GM10847 (cell line): ENCODE results near the gene SIAH2.

Source experiments
- POLR2A ChIP-seq: IDR thresholded peaks from 2 replicates; pipeline ENCODE4 v1.6.1; 2011; ENCODE audit not compliant: insufficient read length; ENCODE audit errors: extremely low read depth

SIAH2 gene

GRCh38 chr3:150745832-150746231 is 17.1 kb downstream of the SIAH2 start:
- no peak for TF ChIP-seq POLR2A

GRCh38 chr3:150744919-150745211 is 18.1 kb downstream of the SIAH2 start:
- no peak for TF ChIP-seq POLR2A

- TF ChIP-seq POLR2A = no peak
These were observed 18.7 kb downstream of the SIAH2 start for GRCh38 chr3:150744041-150744918.

GRCh38 chr3:150743508-150743907 is 19.5 kb downstream of the SIAH2 start:
- no peak for TF ChIP-seq POLR2A

- TF ChIP-seq POLR2A = no peak
These were observed 20.3 kb downstream of the SIAH2 start for GRCh38 chr3:150742679-150743078.

GRCh38 chr3:150742141-150742523 is 20.8 kb downstream of the SIAH2 start:
- TF ChIP-seq POLR2A = no peak

- no peak for TF ChIP-seq POLR2A
These were observed 21.4 kb downstream of the SIAH2 start for GRCh38 chr3:150741497-150742140.

- no peak for TF ChIP-seq POLR2A
These were observed 22.1 kb downstream of the SIAH2 start for GRCh38 chr3:150740733-150741496.

- no peak for TF ChIP-seq POLR2A
These were observed 22.9 kb downstream of the SIAH2 start for GRCh38 chr3:150739877-150740645.

GRCh38 chr3:150739200-150739863 is 23.6 kb downstream of the SIAH2 start:
- TF ChIP-seq POLR2A = no peak

GRCh38 chr3:150738688-150739087 is 24.3 kb downstream of the SIAH2 start:
- TF ChIP-seq POLR2A = no peak

- no peak for TF ChIP-seq POLR2A
These were observed 24.9 kb downstream of the SIAH2 start for GRCh38 chr3:150737874-150738679.

- no peak for TF ChIP-seq POLR2A
These were observed 25.8 kb downstream of the SIAH2 start for GRCh38 chr3:150736903-150737832.
